HG02610 (cell line): ENCODE measurements around the gene TCOF1.
A peak's percentile ranks its signal among the peaks of the same experiment; 100 is the strongest.

ENCODE experiments used
- ATAC-seq: cut with Tn5 transposase; IDR thresholded peaks from one replicate; pipeline ENCODE4 v1.9.1; 2021; ENCODE audit warnings: mild to moderate bottlenecking, moderate library complexity; ENCODE audit not compliant: unreplicated experiment

The TCOF1 gene

GRCh38 chr5:150391064-150391834 lies 33.8 kb downstream of the TCOF1 start:
- no peak for ATAC-seq

GRCh38 chr5:150391986-150392385 lies 34.5 kb downstream of the TCOF1 start:
- no peak for ATAC-seq

- ATAC-seq = no peak
Observed at GRCh38 chr5:150392680-150393079, 35.2 kb downstream of the TCOF1 start.

- no peak for ATAC-seq
Observed at GRCh38 chr5:150393096-150393645, 35.7 kb downstream of the TCOF1 start.

GRCh38 chr5:150394131-150394530 lies 36.6 kb downstream of the TCOF1 start:
- peak; percentile 59 for ATAC-seq

- ATAC-seq = no peak
Observed at GRCh38 chr5:150394912-150395687, 37.6 kb downstream of the TCOF1 start.

- no peak for ATAC-seq
Observed at GRCh38 chr5:150395688-150395975, 38.1 kb downstream of the TCOF1 start.

GRCh38 chr5:150396267-150396666 lies 38.8 kb downstream of the TCOF1 start:
- no peak for ATAC-seq

GRCh38 chr5:150397146-150397781 lies 39.8 kb downstream of the TCOF1 start:
- no peak for ATAC-seq

- ATAC-seq = no peak
Observed at GRCh38 chr5:150397782-150398721, 40.6 kb downstream of the TCOF1 start.

GRCh38 chr5:150398722-150399523 lies 41.4 kb downstream of the TCOF1 start:
- peak; percentile 37 for ATAC-seq

GRCh38 chr5:150399524-150400211 lies 42.2 kb downstream of the TCOF1 start:
- ATAC-seq = peak; percentile 12

- ATAC-seq = no peak
Observed at GRCh38 chr5:150400316-150401075, 43.0 kb downstream of the TCOF1 start.

- ATAC-seq = no peak
Observed at GRCh38 chr5:150401076-150401375, 43.5 kb downstream of the TCOF1 start.

- ATAC-seq = no peak
Observed at GRCh38 chr5:150401376-150402228, 44.1 kb downstream of the TCOF1 start.

- no peak for ATAC-seq
Observed at GRCh38 chr5:150402229-150402773, 44.8 kb downstream of the TCOF1 start.

GRCh38 chr5:150402901-150403342 lies 45.4 kb downstream of the TCOF1 start:
- no peak for ATAC-seq
